Measurements from ENCODE around the gene SARM1. TPM values are rescaled to one million over a fixed set of nuclear protein-coding genes. Genes with fewer than 3 reads are reported as not detected.

The SARM1 gene
- total and polyA plus RNA-seq, 9 of the 15 experiments (the other 6 are each of a cell fraction or from before 2014, with no cell fraction given) = 0.04 to 0.55 (median 0.11) TPM; not detected in 2

- TF ChIP-seq JUN (IDR thresholded peaks at IDR 0.05; ENCODE audit: borderline replicate concordance, low read depth, low read length) (peak; percentile 99), JUN (CRISPR knock-in tag; IDR thresholded peaks at IDR 0.05; ENCODE audit: borderline replicate concordance) (peak; percentile 65; the same call in 1 of the 2 replicates), ZFP1 (CRISPR knock-in tag; IDR thresholded peaks at IDR 0.05) (0 out of 2 replicates have a peak, but pooled peaks have one; percentile 30), HEY1 (CRISPR knock-in tag; IDR thresholded peaks at IDR 0.05; ENCODE audit: borderline replicate concordance) (no peak), VEZF1 (CRISPR knock-in tag; IDR thresholded peaks at IDR 0.05) (peak; percentile 90), MTA1 (IDR thresholded peaks at IDR 0.05; ENCODE audit: borderline replicate concordance) (peak; percentile 40; the same call in 1 of the 2 replicates), ZNF589 (CRISPR knock-in tag; IDR thresholded peaks at IDR 0.05; ENCODE audit: low read depth) (peak; percentile 80), PREB (CRISPR knock-in tag; IDR thresholded peaks at IDR 0.05) (no peak), SMAD1 (IDR thresholded peaks at IDR 0.05; ENCODE audit: low read depth, low read length, partially characterized antibody) (peak; percentile 22), SP1 (CRISPR knock-in tag; IDR thresholded peaks at IDR 0.05) (peak; percentile 64), CBX3 (IDR thresholded peaks at IDR 0.05; ENCODE audit: borderline replicate concordance in 1 of 2, low read length in 2 of 2) (0 out of 3 replicates have a peak, but pooled peaks of 1 of the 2 experiments have one; percentile 15), DIDO1 (tag; IDR thresholded peaks at IDR 0.05; ENCODE audit: low read depth) (peak; percentile 86), CREB5 (CRISPR knock-in tag; IDR thresholded peaks at IDR 0.05) (peak; percentile 82; the same call in 1 of the 2 replicates), E2F3 (CRISPR knock-in tag; IDR thresholded peaks at IDR 0.05) (peak; percentile 78; the same call in 1 of the 2 replicates), EP300 (IDR thresholded peaks at IDR 0.05; ENCODE audit: low read length) (peak; percentile 32; the same call in 1 of the 2 replicates), RFX7 (CRISPR knock-in tag; IDR thresholded peaks at IDR 0.05) (no peak)
- TF ChIP-seq, protein P1, sequence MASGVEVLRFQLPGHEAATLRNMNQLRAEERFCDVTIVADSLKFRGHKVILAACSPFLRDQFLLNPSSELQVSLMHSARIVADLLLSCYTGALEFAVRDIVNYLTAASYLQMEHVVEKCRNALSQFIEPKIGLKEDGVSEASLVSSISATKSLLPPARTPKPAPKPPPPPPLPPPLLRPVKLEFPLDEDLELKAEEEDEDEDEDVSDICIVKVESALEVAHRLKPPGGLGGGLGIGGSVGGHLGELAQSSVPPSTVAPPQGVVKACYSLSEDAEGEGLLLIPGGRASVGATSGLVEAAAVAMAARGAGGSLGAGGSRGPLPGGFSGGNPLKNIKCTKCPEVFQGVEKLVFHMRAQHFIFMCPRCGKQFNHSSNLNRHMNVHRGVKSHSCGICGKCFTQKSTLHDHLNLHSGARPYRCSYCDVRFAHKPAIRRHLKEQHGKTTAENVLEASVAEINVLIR (CRISPR knock-in tag; IDR thresholded peaks at IDR 0.05) = peak; percentile 94
Measured at GRCh38 chr17:28335201-28335958, 36.1 kb upstream of the SARM1 start, which contains the start of the genes IFT20 and TNFAIP1 (continued).

All from K562 (cell line).